GM12878 (cell line): ENCODE data around the gene SLC9A3. TPM values are rescaled to one million over a fixed set of nuclear protein-coding genes. Genes with fewer than 3 reads are reported as not detected.

Source experiments
- CHD1 ChIP-seq: IDR thresholded peaks from 2 replicates; pipeline ENCODE4 v1.6.1; 2012; ENCODE audit warnings: low read depth, low read length, improper control_type of control experiment
- CHD2 ChIP-seq: IDR thresholded peaks from 2 replicates; pipeline ENCODE4 v1.6.1; 2011; ENCODE audit warnings: low read depth, low read length, improper control_type of control experiment, borderline replicate concordance
- IRF4 ChIP-seq: IDR thresholded peaks from 2 replicates; pipeline ENCODE4 v1.6.1; 2011; ENCODE audit warnings: low read depth, low read length
- KLF5 ChIP-seq: fragments of 450-650 bp; IDR thresholded peaks from 2 replicates; pipeline ENCODE4 v1.6.1; 2014; ENCODE audit warnings: mild to moderate bottlenecking; ENCODE audit not compliant: partially characterized antibody
- LARP7 ChIP-seq: fragments of 450-650 bp; IDR thresholded peaks from 2 replicates; pipeline ENCODE4 v1.6.1; 2017; ENCODE audit warnings: mild to moderate bottlenecking
- MEF2B ChIP-seq: fragments of 450-650 bp; IDR thresholded peaks from 2 replicates; pipeline ENCODE4 v1.6.1; 2018; ENCODE audit warnings: mild to moderate bottlenecking, moderate library complexity; ENCODE audit not compliant: partially characterized antibody, poor library complexity, severe bottlenecking
- MYB ChIP-seq: fragments of 150-350 bp; IDR thresholded peaks from 2 replicates; pipeline ENCODE4 v1.6.1; 2014; ENCODE audit warnings: mild to moderate bottlenecking, low read depth, low read length, borderline replicate concordance
- NFXL1 ChIP-seq: fragments of 450-650 bp; IDR thresholded peaks from 2 replicates; pipeline ENCODE4 v1.6.1; 2017; ENCODE audit warnings: antibody characterized with exemption, mild to moderate bottlenecking, borderline replicate concordance
- NFYB ChIP-seq: IDR thresholded peaks from 2 replicates; pipeline ENCODE4 v1.6.1; 2011; ENCODE audit warnings: low read depth, mild to moderate bottlenecking, low read length, improper control_type of control experiment, moderate library complexity; ENCODE audit not compliant: insufficient read depth
- RCOR1 ChIP-seq: conservative IDR thresholded peaks from 2 replicates; pipeline ENCODE4 v1.6.1; 2012; ENCODE audit warnings: low read depth, low read length, improper control_type of control experiment
- RFX5 ChIP-seq: IDR thresholded peaks from 2 replicates; pipeline ENCODE4 v1.6.1; 2011; ENCODE audit warnings: low read depth, low read length, improper control_type of control experiment
- SPI1 ChIP-seq: IDR thresholded peaks from 2 replicates; pipeline ENCODE4 v1.6.1; 2011; ENCODE audit warnings: low read depth, mild to moderate bottlenecking, low read length, moderate library complexity, borderline replicate concordance; ENCODE audit not compliant: insufficient read depth
- SRF ChIP-seq, 2 experiments: IDR thresholded peaks; 2 replicates each; pipeline ENCODE4 v1.6.1; 2011; ENCODE audit warnings: low read depth in 2 of 2, low read length in 2 of 2, mild to moderate bottlenecking in 1 of 2, moderate library complexity in 1 of 2
- SUZ12 ChIP-seq: fragments of 200-600 bp; sonication (generic); IDR thresholded peaks from one replicate; pipeline ENCODE4 v1.6.1; 2018; ENCODE audit warnings: antibody characterized with exemption, mild to moderate bottlenecking; ENCODE audit not compliant: unreplicated experiment
- YY1 ChIP-seq: IDR thresholded peaks from 2 replicates; pipeline ENCODE4 v1.6.1; 2011; ENCODE audit warnings: low read depth, mild to moderate bottlenecking, low read length
- ZNF384 ChIP-seq: IDR thresholded peaks from 2 replicates; pipeline ENCODE4 v1.6.1; 2012; ENCODE audit warnings: low read depth, mild to moderate bottlenecking, low read length, improper control_type of control experiment, borderline replicate concordance
- polyA plus RNA-seq, 11 experiments: library from polyadenylated mRNA; depleted of rRNA in 4 of 11; unstranded in 6 of 11; stranded (reverse) in 5 of 11; fragments of >200 nt; fragmentation: Nextera tagmentation in 4 of 11; fragmentation: Illumina TruSeq in 1 of 11; extraction: Ambion mirVana in 4 of 11; extraction: Trizol in 1 of 11; gene quantifications; 1 replicate in 1 of 11; 2 replicates in 10 of 11; pipeline versions ENCODE4 v1.2.1 to v1.2.3, GENCODE V29; 2011 to 2016; ENCODE audit warnings: inconsistent platforms in 2 of 11, missing spikeins in 2 of 11, low read depth in 1 of 11
- total RNA-seq, 4 experiments: library from RNA; depleted of rRNA in 3 of 4; stranded (reverse); fragments of >200 nt in 3 of 4; fragmentation: Illumina TruSeq in 1 of 4; extraction: Trizol in 1 of 4; gene quantifications; 2 replicates each; pipeline versions ENCODE4 v1.2.1 to v1.2.3, GENCODE V29; 2013 to 2021
- TF ChIP-seq, protein P1 (sequence below): IDR thresholded peaks from 2 replicates; pipeline ENCODE4 v1.6.1; 2012; ENCODE audit warnings: mild to moderate bottlenecking, low read depth, low read length
- TF ChIP-seq, protein P2 (sequence below): fragments of 450-650 bp; IDR thresholded peaks from 2 replicates; pipeline ENCODE4 v1.6.1; 2017; ENCODE audit warnings: low read depth, mild to moderate bottlenecking, moderate library complexity
- TF ChIP-seq, protein P3 (sequence below): fragments of 150-350 bp; IDR thresholded peaks from 2 replicates; pipeline ENCODE4 v1.6.1; 2016; ENCODE audit warnings: low read depth, low read length
- TF ChIP-seq, protein P4 (sequence below): IDR thresholded peaks from 2 replicates; pipeline ENCODE4 v1.6.1; 2011; ENCODE audit warnings: borderline replicate concordance, low read depth, mild to moderate bottlenecking, moderate library complexity, low read length; ENCODE audit not compliant: insufficient read depth, poor library complexity, severe bottlenecking

SLC9A3 gene
- total and polyA plus RNA-seq, 10 of the 15 experiments (the other 5 are each of a cell fraction or from before 2014, with no cell fraction given), result 0.04 to 5.2 (median 2.3) TPM; not detected in 1

DNA sequence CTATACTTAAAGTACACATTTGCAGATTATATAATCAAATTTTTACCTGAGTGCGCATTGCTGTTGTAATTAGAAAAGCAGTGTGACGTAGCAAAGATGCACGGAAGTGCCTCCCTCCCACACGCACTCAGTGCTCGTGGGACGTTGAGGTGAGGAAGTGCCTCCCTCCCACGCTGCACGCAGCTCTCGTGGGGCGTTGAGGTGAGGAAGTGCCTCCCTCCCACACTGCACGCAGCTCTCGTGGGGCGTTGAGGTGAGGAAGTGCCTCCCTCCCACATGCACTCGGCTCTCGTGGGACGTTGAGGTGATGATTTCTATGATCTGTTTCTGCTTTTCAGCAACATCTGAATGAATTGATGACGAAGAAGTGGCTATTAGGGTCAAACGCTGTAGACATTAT, 60.3 kb downstream of the SLC9A3 start (continued):
- TF ChIP-seq, protein P1, sequence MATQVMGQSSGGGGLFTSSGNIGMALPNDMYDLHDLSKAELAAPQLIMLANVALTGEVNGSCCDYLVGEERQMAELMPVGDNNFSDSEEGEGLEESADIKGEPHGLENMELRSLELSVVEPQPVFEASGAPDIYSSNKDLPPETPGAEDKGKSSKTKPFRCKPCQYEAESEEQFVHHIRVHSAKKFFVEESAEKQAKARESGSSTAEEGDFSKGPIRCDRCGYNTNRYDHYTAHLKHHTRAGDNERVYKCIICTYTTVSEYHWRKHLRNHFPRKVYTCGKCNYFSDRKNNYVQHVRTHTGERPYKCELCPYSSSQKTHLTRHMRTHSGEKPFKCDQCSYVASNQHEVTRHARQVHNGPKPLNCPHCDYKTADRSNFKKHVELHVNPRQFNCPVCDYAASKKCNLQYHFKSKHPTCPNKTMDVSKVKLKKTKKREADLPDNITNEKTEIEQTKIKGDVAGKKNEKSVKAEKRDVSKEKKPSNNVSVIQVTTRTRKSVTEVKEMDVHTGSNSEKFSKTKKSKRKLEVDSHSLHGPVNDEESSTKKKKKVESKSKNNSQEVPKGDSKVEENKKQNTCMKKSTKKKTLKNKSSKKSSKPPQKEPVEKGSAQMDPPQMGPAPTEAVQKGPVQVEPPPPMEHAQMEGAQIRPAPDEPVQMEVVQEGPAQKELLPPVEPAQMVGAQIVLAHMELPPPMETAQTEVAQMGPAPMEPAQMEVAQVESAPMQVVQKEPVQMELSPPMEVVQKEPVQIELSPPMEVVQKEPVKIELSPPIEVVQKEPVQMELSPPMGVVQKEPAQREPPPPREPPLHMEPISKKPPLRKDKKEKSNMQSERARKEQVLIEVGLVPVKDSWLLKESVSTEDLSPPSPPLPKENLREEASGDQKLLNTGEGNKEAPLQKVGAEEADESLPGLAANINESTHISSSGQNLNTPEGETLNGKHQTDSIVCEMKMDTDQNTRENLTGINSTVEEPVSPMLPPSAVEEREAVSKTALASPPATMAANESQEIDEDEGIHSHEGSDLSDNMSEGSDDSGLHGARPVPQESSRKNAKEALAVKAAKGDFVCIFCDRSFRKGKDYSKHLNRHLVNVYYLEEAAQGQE, result no peak
- no peak for TF ChIP-seq RFX5
- TF ChIP-seq IRF4, result peak; percentile 45; the same call in 1 of the 2 replicates
- no peak for TF ChIP-seq LARP7
- no peak for TF ChIP-seq RCOR1
- no peak for TF ChIP-seq YY1
- TF ChIP-seq SPI1, result peak; percentile 85
- TF ChIP-seq CHD2, result no peak
- TF ChIP-seq, protein P2, sequence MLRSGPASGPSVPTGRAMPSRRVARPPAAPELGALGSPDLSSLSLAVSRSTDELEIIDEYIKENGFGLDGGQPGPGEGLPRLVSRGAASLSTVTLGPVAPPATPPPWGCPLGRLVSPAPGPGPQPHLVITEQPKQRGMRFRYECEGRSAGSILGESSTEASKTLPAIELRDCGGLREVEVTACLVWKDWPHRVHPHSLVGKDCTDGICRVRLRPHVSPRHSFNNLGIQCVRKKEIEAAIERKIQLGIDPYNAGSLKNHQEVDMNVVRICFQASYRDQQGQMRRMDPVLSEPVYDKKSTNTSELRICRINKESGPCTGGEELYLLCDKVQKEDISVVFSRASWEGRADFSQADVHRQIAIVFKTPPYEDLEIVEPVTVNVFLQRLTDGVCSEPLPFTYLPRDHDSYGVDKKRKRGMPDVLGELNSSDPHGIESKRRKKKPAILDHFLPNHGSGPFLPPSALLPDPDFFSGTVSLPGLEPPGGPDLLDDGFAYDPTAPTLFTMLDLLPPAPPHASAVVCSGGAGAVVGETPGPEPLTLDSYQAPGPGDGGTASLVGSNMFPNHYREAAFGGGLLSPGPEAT, result no peak
- TF ChIP-seq SUZ12, result no peak
- TF ChIP-seq KLF5, result no peak
- no peak for TF ChIP-seq ZNF384
- no peak for TF ChIP-seq NFXL1
- peak; percentile 54 for TF ChIP-seq MEF2B
- no peak for TF ChIP-seq NFYB
- TF ChIP-seq, protein P3, sequence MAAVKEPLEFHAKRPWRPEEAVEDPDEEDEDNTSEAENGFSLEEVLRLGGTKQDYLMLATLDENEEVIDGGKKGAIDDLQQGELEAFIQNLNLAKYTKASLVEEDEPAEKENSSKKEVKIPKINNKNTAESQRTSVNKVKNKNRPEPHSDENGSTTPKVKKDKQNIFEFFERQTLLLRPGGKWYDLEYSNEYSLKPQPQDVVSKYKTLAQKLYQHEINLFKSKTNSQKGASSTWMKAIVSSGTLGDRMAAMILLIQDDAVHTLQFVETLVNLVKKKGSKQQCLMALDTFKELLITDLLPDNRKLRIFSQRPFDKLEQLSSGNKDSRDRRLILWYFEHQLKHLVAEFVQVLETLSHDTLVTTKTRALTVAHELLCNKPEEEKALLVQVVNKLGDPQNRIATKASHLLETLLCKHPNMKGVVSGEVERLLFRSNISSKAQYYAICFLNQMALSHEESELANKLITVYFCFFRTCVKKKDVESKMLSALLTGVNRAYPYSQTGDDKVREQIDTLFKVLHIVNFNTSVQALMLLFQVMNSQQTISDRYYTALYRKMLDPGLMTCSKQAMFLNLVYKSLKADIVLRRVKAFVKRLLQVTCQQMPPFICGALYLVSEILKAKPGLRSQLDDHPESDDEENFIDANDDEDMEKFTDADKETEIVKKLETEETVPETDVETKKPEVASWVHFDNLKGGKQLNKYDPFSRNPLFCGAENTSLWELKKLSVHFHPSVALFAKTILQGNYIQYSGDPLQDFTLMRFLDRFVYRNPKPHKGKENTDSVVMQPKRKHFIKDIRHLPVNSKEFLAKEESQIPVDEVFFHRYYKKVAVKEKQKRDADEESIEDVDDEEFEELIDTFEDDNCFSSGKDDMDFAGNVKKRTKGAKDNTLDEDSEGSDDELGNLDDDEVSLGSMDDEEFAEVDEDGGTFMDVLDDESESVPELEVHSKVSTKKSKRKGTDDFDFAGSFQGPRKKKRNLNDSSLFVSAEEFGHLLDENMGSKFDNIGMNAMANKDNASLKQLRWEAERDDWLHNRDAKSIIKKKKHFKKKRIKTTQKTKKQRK, result no peak
- TF ChIP-seq, protein P4, sequence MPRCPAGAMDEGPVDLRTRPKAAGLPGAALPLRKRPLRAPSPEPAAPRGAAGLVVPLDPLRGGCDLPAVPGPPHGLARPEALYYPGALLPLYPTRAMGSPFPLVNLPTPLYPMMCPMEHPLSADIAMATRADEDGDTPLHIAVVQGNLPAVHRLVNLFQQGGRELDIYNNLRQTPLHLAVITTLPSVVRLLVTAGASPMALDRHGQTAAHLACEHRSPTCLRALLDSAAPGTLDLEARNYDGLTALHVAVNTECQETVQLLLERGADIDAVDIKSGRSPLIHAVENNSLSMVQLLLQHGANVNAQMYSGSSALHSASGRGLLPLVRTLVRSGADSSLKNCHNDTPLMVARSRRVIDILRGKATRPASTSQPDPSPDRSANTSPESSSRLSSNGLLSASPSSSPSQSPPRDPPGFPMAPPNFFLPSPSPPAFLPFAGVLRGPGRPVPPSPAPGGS, result no peak
- no peak for TF ChIP-seq CHD1
- TF ChIP-seq MYB, result no peak
- no peak for TF ChIP-seq SRF (IDR thresholded peaks at IDR 0.05; ENCODE audit: low read depth in 2 of 2, low read length in 2 of 2)
